Left lung (tissue), 10 donors: Measurements from ENCODE around the gene WDPCP. TPM values are rescaled to one million over a fixed set of nuclear protein-coding genes. Genes with fewer than 3 reads are reported as not detected.
"Not testable (repeated sequence)": the region's sequence is repeated elsewhere in the genome, so short reads cannot be mapped to it uniquely, and the experiment has no call there.

Experiments used
- ATAC-seq: fragments of 200-7000 bp; cut with Tn5 transposase; one replicate; pipeline ENCODE4 v1.9.1; 2020; ENCODE audit warnings: moderate library complexity
- DNase-seq, 4 donors: peaks; one replicate each; pipeline ENCODE4 v3.0.0-alpha.2; 2013 to 2020
- H3K27ac ChIP-seq, 2 donors: fragments of 200-600 bp; sonication (generic) in 1 of 2; one replicate each; pipeline versions ENCODE4 v1.5.0 to v1.8.0; 2020 to 2021
- H3K27me3 ChIP-seq, 2 donors: fragments of 200-600 bp; sonication (generic) in 1 of 2; one replicate each; pipeline versions ENCODE4 v1.5.0 to v1.8.0; 2020 to 2021
- H3K36me3 ChIP-seq, 2 donors: fragments of 200-600 bp; sonication (generic) in 1 of 2; one replicate each; pipeline versions ENCODE4 v1.5.0 to v1.8.0; 2020 to 2021
- H3K4me1 ChIP-seq, 2 donors: fragments of 200-600 bp; one replicate each; pipeline ENCODE4 v1.8.0; 2021
- H3K4me3 ChIP-seq, 2 donors: fragments of 200-600 bp; sonication (generic) in 1 of 2; one replicate each; pipeline versions ENCODE4 v1.5.0 to v1.8.0; 2020 to 2021; ENCODE audit warnings: mild to moderate bottlenecking in 1 of 2
- H3K9me3 ChIP-seq, 2 donors: fragments of 200-600 bp; sonication (generic) in 1 of 2; one replicate each; pipeline versions ENCODE4 v1.5.0 to v1.8.0; 2020 to 2021
- CTCF ChIP-seq, 2 donors: fragments of 200-600 bp; sonication (generic) in 1 of 2; IDR thresholded peaks; one replicate each; pipeline versions ENCODE4 v1.5.0 to v1.8.0; 2021; ENCODE audit warnings: antibody characterized with exemption in 2 of 2
- intact Hi-C, 2 donors: fragments of 100-400 bp; cut with DNase I; formaldehyde crosslinking; loops; one replicate each; pipeline versions ENCODE4 v1.11.2 to v1.14.2; 2022
- polyA plus RNA-seq, 6 donors: library from polyadenylated mRNA; unstranded; fragments of 120-200 nt; gene quantifications; one replicate each; pipeline ENCODE4 v1.2.1, GENCODE V29; 2013; ENCODE audit not compliant: insufficient read length in 6 of 6
- total RNA-seq, 2 donors: library from RNA; stranded (reverse); fragmentation: NEBNext Ultra II Directional; extraction: Animal tissue kit (Norgen Biotek cat#: 25700); gene quantifications; one replicate each; pipeline ENCODE4 v1.2.1, GENCODE V29; 2021
- donor health status: DM: no; HTN: yes; CAD: no.
- donor health status: DM: no; HTN: no; CAD: no.

WDPCP gene
- total and polyA plus RNA-seq, 8 donors, result 9.0 to 17.5 (median 14.4) TPM

GRCh38 chr2:63374341-63374740 is 213.9 kb downstream of the WDPCP start:
- peaks cover 0 to 22% of the 10 kb centered on the region in 2 donors for H3K9me3 ChIP-seq
- intact Hi-C loops, result no loop called here
- no peaks in the 10 kb centered on the region for H3K27me3 ChIP-seq
- H3K4me1 ChIP-seq, result no peaks in the 10 kb centered on the region
- ATAC-seq (no peak), DNase-seq (no peak)
- no peak overlapping the region for H3K4me3 ChIP-seq
- H3K27ac ChIP-seq, result no peak overlapping the region
- H3K36me3 ChIP-seq, result peaks cover 0 to 3% of the 10 kb centered on the region in 2 donors
- no peak for TF ChIP-seq CTCF (IDR thresholded peaks at IDR 0.05)

- Histone ChIP-seq H3K4me1 (no peaks in the 10 kb centered on the region), H3K9me3 (peaks cover 0 to 22% of the 10 kb centered on the region in 2 donors), H3K36me3 (peaks cover 0 to 7% of the 10 kb centered on the region in 2 donors), H3K4me3 (no peak overlapping the region), H3K27me3 (no peaks in the 10 kb centered on the region), H3K27ac (no peak overlapping the region)
- ATAC-seq (no peak), DNase-seq (no peak)
- no peak for TF ChIP-seq CTCF (IDR thresholded peaks at IDR 0.05)
- intact Hi-C loops, result no loop called here
Observed at GRCh38 chr2:63372549-63372948, 215.7 kb downstream of the WDPCP start.

GRCh38 chr2:63369146-63369545 is 219.1 kb downstream of the WDPCP start:
- ATAC-seq (no peak), DNase-seq (no peak)
- Histone ChIP-seq H3K36me3 (peaks cover 0 to 7% of the 10 kb centered on the region in 2 donors), H3K4me3 (no peak overlapping the region), H3K27me3 (no peaks in the 10 kb centered on the region), H3K27ac (no peak overlapping the region), H3K9me3 (peaks cover 0 to 22% of the 10 kb centered on the region in 2 donors), H3K4me1 (no peaks in the 10 kb centered on the region)
- intact Hi-C loops, result no loop called here
- no peak for TF ChIP-seq CTCF (IDR thresholded peaks at IDR 0.05)

- DNase-seq, result no peak
- intact Hi-C loops, result no loop called here
- Histone ChIP-seq H3K27ac (no peak overlapping the region), H3K4me1 (no peaks in the 10 kb centered on the region), H3K4me3 (no peak overlapping the region), H3K36me3 (peaks cover 0 to 7% of the 10 kb centered on the region in 2 donors), H3K9me3 (peaks cover 0 to 1% of the 10 kb centered on the region in 2 donors), H3K27me3 (no peaks in the 10 kb centered on the region)
- TF ChIP-seq CTCF (IDR thresholded peaks at IDR 0.05), result no peak
- no peak for ATAC-seq
Observed at GRCh38 chr2:63364866-63365265, 223.4 kb downstream of the WDPCP start.

GRCh38 chr2:63357722-63358121 is 230.6 kb downstream of the WDPCP start:
- H3K27me3 ChIP-seq, H3K27ac ChIP-seq, DNase-seq, intact Hi-C loops, H3K4me3 ChIP-seq, H3K36me3 ChIP-seq, H3K4me1 ChIP-seq, ATAC-seq: not testable (repeated sequence)
- peaks cover 0 to 34% of the 10 kb centered on the region in 2 donors for H3K9me3 ChIP-seq

- TF ChIP-seq CTCF (IDR thresholded peaks at IDR 0.05), result no peak
- H3K4me1 ChIP-seq, result no peaks in the 10 kb centered on the region
- intact Hi-C loops, result no loop called here
Observed at GRCh38 chr2:63347361-63347760, 240.9 kb downstream of the WDPCP start.

More at GRCh38 chr2:63347361-63347760, 240.9 kb downstream of the WDPCP start:
- ATAC-seq (no peak), DNase-seq (no peak)
- H3K4me3 ChIP-seq, result no peak overlapping the region
- no peaks in the 10 kb centered on the region for H3K36me3 ChIP-seq
- no peaks in the 10 kb centered on the region for H3K27me3 ChIP-seq
- peaks cover 0 to 42% of the 10 kb centered on the region in 2 donors for H3K9me3 ChIP-seq
- H3K27ac ChIP-seq, result no peak overlapping the region
